ENCODE measurements around the gene ZSCAN1. TPM values are rescaled to one million over a fixed set of nuclear protein-coding genes. Genes with fewer than 3 reads are reported as not detected.

ZSCAN1 gene
- total RNA-seq (ENCODE audit: unreplicated experiment): 7.7 TPM
- long read RNA-seq, partial matches to known transcripts: 0 of 4 reads
- long read RNA-seq, other reads (novel, unspliced or antisense): 0 of 4 reads

- Mint-ChIP-seq H3K9me3 (ENCODE audit: unreplicated experiment) (peaks cover 8% of the 10 kb centered on the region), H3K27ac (ENCODE audit: unreplicated experiment) (peak within 1 kb of the TSS; percentile 85)
Observed at GRCh38 chr19:58033741-58034476, at the start of gene ZSCAN1. Gene ZSCAN1, plus strand, starts transcription at chr19:58034025. Its CDS starts 3,812 bp downstream, at chr19:58037837.

GRCh38 chr19:57992841-57993240, 41.0 kb upstream of the ZSCAN1 start:
- Mint-ChIP-seq H3K27ac (ENCODE audit: unreplicated experiment) (no peak overlapping the region), H3K4me1 (ENCODE audit: low read depth, unreplicated experiment) (no peaks in the 10 kb centered on the region), H3K9me3 (ENCODE audit: unreplicated experiment) (peaks cover 22% of the 10 kb centered on the region), H3K36me3 (ENCODE audit: unreplicated experiment) (peaks cover 76% of the 10 kb centered on the region), H3K4me3 (ENCODE audit: unreplicated experiment) (no peak overlapping the region), H3K27me3 (ENCODE audit: unreplicated experiment) (peaks cover 8% of the 10 kb centered on the region)
- no peak for DNase-seq
- TF ChIP-seq CTCF (IDR thresholded peaks at IDR 0.05; ENCODE audit: partially characterized antibody, unreplicated experiment): no peak

More at GRCh38 chr19:58033741-58034476, at the start of gene ZSCAN1:
- no peak for TF ChIP-seq CTCF (IDR thresholded peaks at IDR 0.05; ENCODE audit: partially characterized antibody, unreplicated experiment)
- H3K4me1 Mint-ChIP-seq (ENCODE audit: low read depth, unreplicated experiment): peaks cover 6% of the 10 kb centered on the region
- peak within 1 kb of the TSS; percentile 86 for H3K4me3 Mint-ChIP-seq (ENCODE audit: unreplicated experiment)
- H3K27me3 Mint-ChIP-seq (ENCODE audit: unreplicated experiment): peaks cover 9% of the 10 kb centered on the region
- peaks cover 12% of the 10 kb centered on the region for H3K36me3 Mint-ChIP-seq (ENCODE audit: unreplicated experiment)
- peak; percentile 99 for DNase-seq

- TF ChIP-seq CTCF (IDR thresholded peaks at IDR 0.05; ENCODE audit: partially characterized antibody, unreplicated experiment): no peak
- Mint-ChIP-seq H3K27ac (ENCODE audit: unreplicated experiment) (peak overlapping the region; percentile 95), H3K36me3 (ENCODE audit: unreplicated experiment) (peaks cover 68% of the 10 kb centered on the region), H3K4me1 (ENCODE audit: low read depth, unreplicated experiment) (peaks cover 8% of the 10 kb centered on the region), H3K27me3 (ENCODE audit: unreplicated experiment) (peaks cover 22% of the 10 kb centered on the region), H3K4me3 (ENCODE audit: unreplicated experiment) (peak overlapping the region; percentile 94), H3K9me3 (ENCODE audit: unreplicated experiment) (peaks cover 35% of the 10 kb centered on the region)
- no peak for DNase-seq
Observed at GRCh38 chr19:58000677-58001076, 33.1 kb upstream of the ZSCAN1 start.

GRCh38 chr19:58001895-58002369, 31.9 kb upstream of the ZSCAN1 start:
- H3K36me3 Mint-ChIP-seq (ENCODE audit: unreplicated experiment): peaks cover 71% of the 10 kb centered on the region
- H3K27ac Mint-ChIP-seq (ENCODE audit: unreplicated experiment): peak overlapping the region; percentile 95
- peaks cover 38% of the 10 kb centered on the region for H3K9me3 Mint-ChIP-seq (ENCODE audit: unreplicated experiment)
- no peak for DNase-seq
- H3K4me1 Mint-ChIP-seq (ENCODE audit: low read depth, unreplicated experiment): peaks cover 8% of the 10 kb centered on the region
- no peak for TF ChIP-seq CTCF (IDR thresholded peaks at IDR 0.05; ENCODE audit: partially characterized antibody, unreplicated experiment)
- peaks cover 22% of the 10 kb centered on the region for H3K27me3 Mint-ChIP-seq (ENCODE audit: unreplicated experiment)
- peak overlapping the region; percentile 94 for H3K4me3 Mint-ChIP-seq (ENCODE audit: unreplicated experiment)
